HAP-1 (cell line): ENCODE data around the gene NPY4R2.
"Not testable (repeated sequence)": the region's sequence is repeated elsewhere in the genome, so short reads cannot be mapped to it uniquely, and the experiment has no call there.

Experiments
- DNase-seq, 2 experiments: peaks; one replicate each; pipeline ENCODE4 v3.0.0-alpha.2; 2016 to 2020; ENCODE audit warnings: low spot score in 2 of 2
- H3K27me3 ChIP-seq: fragments of 250-450 bp; sonication (Bioruptor Pico); 2 replicates; pipeline ENCODE4 v1.5.1; 2020; ENCODE audit warnings: low read depth, mild to moderate bottlenecking, moderate library complexity
- H3K36me3 ChIP-seq: fragments of 250-450 bp; sonication (Bioruptor Pico); replicated peaks from 2 replicates; pipeline ENCODE4 v1.5.1; 2020; ENCODE audit warnings: mild to moderate bottlenecking
- H3K4me1 ChIP-seq: fragments of 250-450 bp; sonication (Bioruptor Pico); 2 replicates; pipeline ENCODE4 v1.5.1; 2020; ENCODE audit warnings: mild to moderate bottlenecking
- H3K4me3 ChIP-seq: fragments of 250-450 bp; sonication (Bioruptor Pico); 2 replicates; pipeline ENCODE4 v1.5.1; 2020; ENCODE audit warnings: mild to moderate bottlenecking, moderate library complexity
- H3K9me3 ChIP-seq: fragments of 250-450 bp; sonication (Bioruptor Pico); 2 replicates; pipeline ENCODE4 v1.5.1; 2020; ENCODE audit warnings: mild to moderate bottlenecking, moderate library complexity
- in situ Hi-C: fragments of 300-500 bp; cut with MboI; formaldehyde crosslinking; loops from 3 replicates; pipeline ENCODE4 v1.14.3; 2020; ENCODE audit warnings: low sequenced_read_pairs, inconsistent platforms, mixed read lengths

Gene NPY4R2

GRCh38 chr10:47943328-47943727, 24.9 kb downstream of the NPY4R2 start:
- H3K27me3 ChIP-seq, DNase-seq, H3K4me3 ChIP-seq, H3K36me3 ChIP-seq, in situ Hi-C loops, H3K9me3 ChIP-seq, H3K4me1 ChIP-seq: not testable (repeated sequence)

DNA sequence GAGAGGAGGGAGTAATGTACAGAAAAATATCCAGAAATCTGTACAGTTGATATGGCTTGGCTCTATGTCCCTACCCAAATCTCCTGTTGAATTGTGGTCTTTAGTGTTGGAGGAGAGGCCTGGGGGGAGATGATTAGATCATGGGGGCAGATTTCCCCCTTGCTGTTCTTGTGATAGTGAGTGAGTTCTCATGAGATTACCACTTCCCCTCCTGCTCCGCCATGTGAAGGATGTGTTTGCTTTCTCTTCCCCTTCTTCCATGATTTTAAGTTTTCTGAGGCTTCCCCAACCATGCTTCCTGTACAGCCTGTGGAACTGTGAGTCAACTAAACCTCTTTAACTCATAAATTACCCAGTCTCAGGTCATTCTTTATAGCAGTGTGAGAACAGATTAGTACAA, 29.0 kb downstream of the NPY4R2 start:
- H3K9me3 ChIP-seq, DNase-seq, H3K36me3 ChIP-seq, H3K27me3 ChIP-seq, H3K4me1 ChIP-seq, in situ Hi-C loops, H3K4me3 ChIP-seq: not testable (repeated sequence)

DNA sequence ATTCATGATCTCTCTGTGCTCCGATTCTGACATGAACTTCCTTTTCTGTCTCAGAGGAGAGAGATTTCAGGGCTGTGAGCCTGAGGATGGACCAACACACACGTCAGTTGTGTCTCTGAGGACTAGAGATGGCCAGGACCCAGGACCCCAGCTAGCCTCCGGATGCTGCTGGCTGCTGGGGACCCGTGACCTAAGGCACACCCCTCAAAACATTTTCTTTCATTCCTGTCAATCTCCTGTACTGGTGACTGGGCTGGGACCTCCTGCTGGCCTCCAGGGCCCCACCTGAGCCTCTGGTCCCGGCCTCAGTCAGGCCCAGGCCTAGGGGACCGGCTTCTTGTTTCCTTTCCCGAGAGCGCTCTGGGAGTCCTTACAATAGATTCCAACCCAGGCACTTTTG, 38.7 kb downstream of the NPY4R2 start:
- H3K4me1 ChIP-seq, H3K9me3 ChIP-seq, H3K36me3 ChIP-seq, H3K27me3 ChIP-seq, H3K4me3 ChIP-seq, DNase-seq, in situ Hi-C loops: not testable (repeated sequence)

DNA sequence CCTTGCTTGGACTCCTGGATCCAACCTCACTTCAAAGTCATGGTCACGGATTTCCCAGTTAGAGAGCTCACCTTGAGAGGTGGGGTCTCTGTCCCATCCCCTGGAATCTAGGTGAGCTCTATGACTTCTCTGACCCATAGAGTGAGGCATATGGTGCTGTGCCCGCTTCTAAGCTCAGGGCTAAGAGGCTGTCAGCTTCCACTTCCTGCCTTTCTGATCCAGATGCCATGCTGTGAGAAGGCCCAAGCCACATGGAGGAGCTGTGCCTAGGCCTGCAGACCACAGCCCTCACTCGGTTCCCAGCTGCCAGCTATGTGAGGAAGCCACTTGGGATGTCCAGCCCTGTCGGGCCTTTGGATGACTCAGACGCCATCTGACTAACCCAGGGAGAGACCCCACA, 41.2 kb downstream of the NPY4R2 start:
- H3K4me3 ChIP-seq, H3K4me1 ChIP-seq, DNase-seq, H3K36me3 ChIP-seq, in situ Hi-C loops, H3K27me3 ChIP-seq, H3K9me3 ChIP-seq: not testable (repeated sequence)

DNA sequence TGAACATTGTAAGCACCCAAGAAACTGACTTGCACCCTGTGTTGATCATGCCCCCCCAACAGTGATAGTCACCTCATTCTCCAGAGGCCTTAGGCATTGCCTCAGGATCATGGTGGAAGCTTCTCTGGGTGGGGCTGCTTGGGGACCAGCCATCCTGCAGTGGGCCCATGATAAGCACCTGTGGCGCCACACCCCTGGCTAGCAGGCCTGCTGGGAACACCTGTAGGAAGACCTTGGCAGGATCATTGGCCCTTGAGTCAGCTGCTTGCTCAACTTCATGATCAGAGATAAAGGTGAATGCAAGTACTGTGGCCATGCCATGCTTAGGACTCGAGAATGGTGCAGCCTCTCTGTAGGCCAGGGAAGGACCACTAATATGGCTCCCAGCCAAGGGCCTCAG, 42.2 kb downstream of the NPY4R2 start:
- H3K9me3 ChIP-seq, H3K36me3 ChIP-seq, H3K27me3 ChIP-seq, in situ Hi-C loops, DNase-seq, H3K4me3 ChIP-seq, H3K4me1 ChIP-seq: not testable (repeated sequence)

- H3K4me3 ChIP-seq, H3K36me3 ChIP-seq, in situ Hi-C loops, H3K4me1 ChIP-seq, H3K27me3 ChIP-seq, H3K9me3 ChIP-seq, DNase-seq: not testable (repeated sequence)
Measured at GRCh38 chr10:47962785-47963184, 44.3 kb downstream of the NPY4R2 start.

DNA sequence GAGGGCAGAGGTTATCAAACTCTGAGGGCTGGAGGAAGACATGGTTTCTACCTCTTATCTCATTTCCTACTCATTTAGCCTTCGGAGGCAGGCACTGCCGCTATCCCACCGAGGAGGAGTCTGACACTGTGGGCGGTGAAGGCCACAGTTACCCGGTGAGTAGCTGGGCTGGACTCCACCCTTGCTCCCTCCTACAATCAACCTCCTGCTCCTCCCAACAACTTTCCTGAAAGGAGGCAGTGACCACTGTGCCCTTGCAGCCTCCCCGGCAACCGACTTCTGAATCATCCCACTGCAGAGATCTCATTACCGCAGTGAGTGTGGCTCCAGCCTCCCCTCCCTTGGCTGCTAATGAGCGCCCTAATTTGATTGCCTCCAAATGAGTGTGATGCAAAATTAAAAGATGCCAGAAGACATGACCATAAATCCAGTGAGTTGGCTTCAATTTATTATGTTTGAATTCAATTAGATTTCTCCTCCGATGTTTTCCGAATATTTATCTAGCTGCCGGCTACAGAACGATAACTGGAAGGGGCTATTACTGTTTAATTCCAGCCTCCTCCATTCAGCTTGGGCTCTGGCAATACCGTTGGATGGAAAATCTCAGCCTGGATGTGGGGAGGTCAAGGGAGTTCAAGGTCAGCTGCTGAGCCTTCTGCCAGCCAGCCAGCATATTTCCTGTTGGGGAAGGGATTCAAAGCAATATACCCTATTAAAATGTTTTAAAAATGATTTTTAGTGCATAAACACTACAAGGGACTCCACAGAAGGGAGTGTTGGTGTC, 46.0 kb downstream of the NPY4R2 start:
- H3K27me3 ChIP-seq, H3K4me3 ChIP-seq, DNase-seq, H3K9me3 ChIP-seq, H3K36me3 ChIP-seq, in situ Hi-C loops, H3K4me1 ChIP-seq: not testable (repeated sequence)

DNA sequence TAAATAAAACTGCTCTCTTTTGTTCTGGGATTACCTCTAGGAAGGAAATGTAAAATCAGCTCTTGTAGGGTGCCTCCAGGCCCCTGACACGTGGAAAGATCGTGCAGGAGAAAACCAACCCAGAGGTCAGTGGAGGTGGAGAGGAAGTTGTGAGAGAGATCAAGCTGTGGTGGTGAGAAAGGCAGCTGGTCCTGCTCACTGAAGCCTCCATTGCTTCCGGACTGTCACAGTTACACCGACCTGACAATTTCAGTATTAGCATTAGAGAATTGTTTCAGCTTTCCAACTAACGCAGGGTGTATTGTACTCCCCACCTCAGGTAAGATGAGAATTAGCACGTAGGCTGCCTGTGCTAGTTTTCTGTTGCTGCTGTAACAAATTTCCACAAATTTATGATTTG, 50.5 kb downstream of the NPY4R2 start:
- in situ Hi-C loops, H3K36me3 ChIP-seq, H3K27me3 ChIP-seq, H3K4me3 ChIP-seq, DNase-seq, H3K4me1 ChIP-seq, H3K9me3 ChIP-seq: not testable (repeated sequence)

DNA sequence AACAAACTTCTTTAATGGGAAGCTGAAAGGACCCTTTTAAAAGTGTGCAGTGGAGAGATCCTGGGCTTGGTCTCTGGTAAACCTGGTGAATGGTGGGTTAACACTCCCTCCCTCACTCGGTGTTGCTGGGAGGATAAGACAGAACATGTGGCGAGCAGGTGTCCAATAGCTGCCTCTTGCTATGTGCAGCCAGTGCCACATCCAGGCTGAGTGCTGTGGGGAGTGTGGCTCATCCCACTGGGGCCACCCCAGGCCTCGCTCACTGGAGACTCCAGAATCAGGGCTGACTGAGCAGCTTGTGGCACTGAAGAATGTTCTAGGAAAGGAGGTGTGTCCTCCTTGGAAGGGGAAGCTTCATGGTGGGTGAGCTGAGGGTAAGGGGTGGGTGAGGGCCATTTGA, 51.6 kb downstream of the NPY4R2 start:
- DNase-seq, H3K36me3 ChIP-seq, H3K9me3 ChIP-seq, H3K27me3 ChIP-seq, H3K4me1 ChIP-seq, H3K4me3 ChIP-seq, in situ Hi-C loops: not testable (repeated sequence)

DNA sequence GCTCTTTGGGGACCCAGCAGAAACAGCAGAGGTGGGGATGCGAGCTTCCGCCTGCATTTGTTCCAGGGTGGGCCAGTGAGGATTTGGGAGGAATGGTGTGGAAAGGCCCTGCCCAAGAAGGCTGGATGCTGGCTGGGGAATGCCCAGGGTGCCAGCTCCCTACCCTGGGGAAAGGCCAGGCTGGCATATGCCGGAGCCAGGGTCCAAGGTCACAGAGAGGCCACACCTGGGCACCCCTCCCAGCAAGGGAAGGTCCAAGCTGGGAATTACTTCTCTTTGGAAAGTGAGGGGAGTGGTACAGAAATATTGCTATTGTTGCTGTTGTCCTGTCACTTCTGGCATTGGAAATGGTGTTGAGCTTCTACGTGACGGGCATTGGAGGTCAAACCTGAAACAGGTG, 53.1 kb downstream of the NPY4R2 start:
- H3K36me3 ChIP-seq, H3K4me1 ChIP-seq, H3K9me3 ChIP-seq, in situ Hi-C loops, H3K27me3 ChIP-seq, H3K4me3 ChIP-seq, DNase-seq: not testable (repeated sequence)

- DNase-seq, in situ Hi-C loops, H3K9me3 ChIP-seq, H3K4me3 ChIP-seq, H3K36me3 ChIP-seq, H3K27me3 ChIP-seq, H3K4me1 ChIP-seq: not testable (repeated sequence)
Measured at GRCh38 chr10:47972077-47972476, 53.6 kb downstream of the NPY4R2 start.
